Natural killer cell (primary cell): ENCODE measurements around the gene REV1. TPM values are rescaled to one million over a fixed set of nuclear protein-coding genes. Genes with fewer than 3 reads are reported as not detected.
"Not testable (repeated sequence)": the region's sequence is repeated elsewhere in the genome, so short reads cannot be mapped to it uniquely, and the experiment has no call there.

ENCODE experiments used
- ATAC-seq, 3 donors: fragments of 150-1000 bp in 2 of 3; fragments of 200-7000 bp in 1 of 3; cut with Tn5 transposase; 1 replicate in 1 of 3; 2 replicates in 2 of 3; pipeline ENCODE4 v1.10.0; 2021; ENCODE audit warnings: mild to moderate bottlenecking in 2 of 3, moderate library complexity in 2 of 3
- DNase-seq, 2 donors: peaks; one replicate each; pipeline versions ENCODE4 v3.0.0 to v3.0.0-alpha.2; 2013 to 2021; ENCODE audit warnings: mixed read lengths in 1 of 2
- H3K27ac ChIP-seq: one replicate; pipeline ENCODE4 v1.5.1; 2013; ENCODE audit warnings: mild to moderate bottlenecking, low read length
- H3K27me3 ChIP-seq: one replicate; pipeline ENCODE4 v1.6.1; 2013; ENCODE audit warnings: low read length; ENCODE audit not compliant: control insufficient read depth, insufficient read depth
- H3K36me3 ChIP-seq: one replicate; pipeline ENCODE4 v1.6.1; 2013; ENCODE audit warnings: low read length; ENCODE audit not compliant: control insufficient read depth, insufficient read depth
- H3K4me1 ChIP-seq: one replicate; pipeline ENCODE4 v1.6.1; 2013; ENCODE audit warnings: low read length; ENCODE audit not compliant: control insufficient read depth, insufficient read depth
- H3K4me3 ChIP-seq: one replicate; pipeline ENCODE4 v1.5.1; 2013; ENCODE audit warnings: low read length
- H3K9me3 ChIP-seq: one replicate; pipeline ENCODE4 v1.6.1; 2013; ENCODE audit warnings: low read length; ENCODE audit not compliant: control insufficient read depth, insufficient read depth
- H3K27ac Mint-ChIP-seq, 2 donors: one replicate each; pipeline ENCODE4 v1.8.0; 2022; ENCODE audit warnings: mild to moderate bottlenecking in 2 of 2, mixed read lengths in 2 of 2, moderate library complexity in 1 of 2
- H3K27me3 Mint-ChIP-seq, 2 donors: one replicate each; pipeline ENCODE4 v1.8.0; 2022; ENCODE audit warnings: low read depth in 2 of 2, mixed read lengths in 2 of 2
- H3K36me3 Mint-ChIP-seq: one replicate; pipeline ENCODE4 v1.8.0; 2022; ENCODE audit warnings: mixed read lengths
- H3K4me1 Mint-ChIP-seq, 2 donors: one replicate each; pipeline ENCODE4 v1.8.0; 2022; ENCODE audit warnings: mixed read lengths in 2 of 2
- H3K4me3 Mint-ChIP-seq: one replicate; pipeline ENCODE4 v1.8.0; 2022; ENCODE audit warnings: mild to moderate bottlenecking, moderate library complexity, mixed read lengths
- H3K9me3 Mint-ChIP-seq, 2 donors: one replicate each; pipeline ENCODE4 v1.8.0; 2022; ENCODE audit warnings: mixed read lengths in 2 of 2
- WGBS: methylation state at CpG from one replicate; pipeline ENCODE4 v1.1.7; 2013; ENCODE audit warnings: missing lambda C conversion rate; ENCODE audit not compliant: insufficient coverage; 5-methylcytosine and 5-hydroxymethylcytosine counted together
- intact Hi-C: fragments of 100-400 bp; cut with micrococcal nuclease; formaldehyde crosslinking; loops from one replicate; pipeline ENCODE4 v1.14.2; 2022
- total RNA-seq, 4 donors: library from RNA; stranded (reverse); fragments of 120-200 nt in 1 of 4; gene quantifications; one replicate each; pipeline versions ENCODE4 v1.2.3 to v1.2.4, GENCODE V29; 2013 to 2022
- TF ChIP-seq, protein P1 (sequence below): fragments of 200-600 bp; IDR thresholded peaks from one replicate; pipeline ENCODE4 v1.8.0; 2022; ENCODE audit warnings: antibody characterized with exemption

The REV1 gene
- total RNA-seq, 3 donors from 2014 or later (not counting 1 experiment from before 2014, with no cell fraction given), result 34.7 to 49.1 (median 38.5) TPM

DNA sequence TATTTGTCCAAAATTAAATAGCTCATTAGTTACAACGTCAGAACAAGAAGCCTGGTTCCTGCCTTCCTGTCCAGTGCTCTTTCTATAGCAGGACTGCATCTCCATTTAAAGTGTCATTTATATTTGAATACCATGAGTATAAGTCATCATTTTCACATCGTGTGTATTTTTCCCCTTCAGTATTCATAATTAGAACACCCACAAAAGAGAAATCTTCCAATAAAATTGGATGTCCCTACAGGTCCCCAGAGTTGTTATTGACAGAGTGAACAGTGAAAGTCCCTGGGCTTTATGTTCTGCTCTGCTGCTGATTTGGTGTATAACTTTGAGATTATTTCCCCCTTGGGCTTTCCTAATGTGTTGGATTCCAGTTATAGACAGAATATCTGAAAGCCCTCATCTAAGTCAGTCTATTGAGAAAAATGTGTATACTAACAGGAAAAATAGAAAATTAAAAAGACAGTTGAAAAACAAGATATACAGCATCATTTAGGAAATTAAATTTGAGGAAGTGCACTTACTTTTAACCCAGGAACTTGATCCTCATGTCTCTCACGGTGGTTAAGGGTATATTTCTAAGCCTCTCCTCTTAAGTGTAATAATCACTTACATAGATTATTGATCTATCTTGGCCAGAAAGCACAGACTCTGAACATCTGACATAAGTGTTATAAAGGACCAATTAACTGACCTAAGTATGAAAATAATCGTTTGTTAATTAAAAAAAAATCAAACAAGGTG lies 15.2 kb upstream of the REV1 start:
- no peak overlapping the region for H3K4me3 ChIP-seq
- no peaks in the 10 kb centered on the region for H3K9me3 ChIP-seq
- H3K27me3 Mint-ChIP-seq, result peaks cover 14 to 15% of the 10 kb centered on the region in 2 donors
- no peaks in the 10 kb centered on the region for H3K4me1 ChIP-seq
- WGBS, result 74% methylated on average over 2 of the region's 4 CpGs
- DNase-seq (no peak), ATAC-seq (no peak)
- intact Hi-C loops, result no loop called here
- TF ChIP-seq, protein P1, sequence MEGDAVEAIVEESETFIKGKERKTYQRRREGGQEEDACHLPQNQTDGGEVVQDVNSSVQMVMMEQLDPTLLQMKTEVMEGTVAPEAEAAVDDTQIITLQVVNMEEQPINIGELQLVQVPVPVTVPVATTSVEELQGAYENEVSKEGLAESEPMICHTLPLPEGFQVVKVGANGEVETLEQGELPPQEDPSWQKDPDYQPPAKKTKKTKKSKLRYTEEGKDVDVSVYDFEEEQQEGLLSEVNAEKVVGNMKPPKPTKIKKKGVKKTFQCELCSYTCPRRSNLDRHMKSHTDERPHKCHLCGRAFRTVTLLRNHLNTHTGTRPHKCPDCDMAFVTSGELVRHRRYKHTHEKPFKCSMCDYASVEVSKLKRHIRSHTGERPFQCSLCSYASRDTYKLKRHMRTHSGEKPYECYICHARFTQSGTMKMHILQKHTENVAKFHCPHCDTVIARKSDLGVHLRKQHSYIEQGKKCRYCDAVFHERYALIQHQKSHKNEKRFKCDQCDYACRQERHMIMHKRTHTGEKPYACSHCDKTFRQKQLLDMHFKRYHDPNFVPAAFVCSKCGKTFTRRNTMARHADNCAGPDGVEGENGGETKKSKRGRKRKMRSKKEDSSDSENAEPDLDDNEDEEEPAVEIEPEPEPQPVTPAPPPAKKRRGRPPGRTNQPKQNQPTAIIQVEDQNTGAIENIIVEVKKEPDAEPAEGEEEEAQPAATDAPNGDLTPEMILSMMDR, result no peak
- no peak overlapping the region for H3K27ac Mint-ChIP-seq
- no peak overlapping the region for H3K27ac ChIP-seq
- no peaks in the 10 kb centered on the region for H3K36me3 ChIP-seq
- no peaks in the 10 kb centered on the region for H3K27me3 ChIP-seq
- H3K4me3 Mint-ChIP-seq, result no peak overlapping the region
- H3K36me3 Mint-ChIP-seq, result no peaks in the 10 kb centered on the region
- H3K9me3 Mint-ChIP-seq, result no peaks in the 10 kb centered on the region
- H3K4me1 Mint-ChIP-seq, result no peaks in the 10 kb centered on the region

DNA sequence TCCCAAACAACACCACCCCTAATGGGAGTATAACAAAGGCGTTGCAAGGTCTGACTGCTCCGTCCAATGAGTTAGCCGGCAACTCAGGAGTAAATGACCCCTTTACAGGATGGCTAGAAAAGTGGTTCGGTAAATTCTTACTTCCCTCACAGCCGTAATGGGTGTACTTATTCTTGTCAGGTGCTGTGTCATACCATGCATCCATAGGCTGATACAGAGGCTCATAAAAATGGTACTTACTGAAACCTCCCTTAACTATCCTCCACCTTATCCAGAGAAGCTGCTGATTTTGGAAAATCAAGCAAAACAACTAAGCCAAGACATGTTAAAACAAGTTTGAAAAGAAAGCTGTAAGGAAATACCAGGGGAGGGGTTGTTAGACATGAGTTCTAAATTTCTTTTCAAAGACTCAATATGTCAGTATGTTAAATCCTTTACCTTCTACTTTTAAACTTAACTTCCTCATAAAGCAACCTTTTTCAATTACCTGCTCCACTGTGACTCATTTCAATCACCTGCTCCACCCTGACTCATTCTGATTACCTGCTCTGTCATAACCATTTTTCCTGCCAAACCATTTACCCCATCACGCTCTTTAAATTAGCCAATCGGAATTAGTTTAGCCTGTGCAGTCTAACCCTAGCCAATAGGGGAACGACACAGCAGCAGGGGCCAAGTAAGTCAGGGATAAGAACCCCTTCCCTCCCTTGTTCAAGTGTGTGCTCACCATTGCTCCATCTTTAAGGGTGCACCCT lies 14.0 kb upstream of the REV1 start:
- ATAC-seq, H3K27ac Mint-ChIP-seq, H3K27ac ChIP-seq, H3K27me3 ChIP-seq, H3K36me3 ChIP-seq, H3K9me3 ChIP-seq, intact Hi-C loops, DNase-seq, H3K36me3 Mint-ChIP-seq, H3K9me3 Mint-ChIP-seq, H3K4me3 Mint-ChIP-seq, H3K4me1 Mint-ChIP-seq, H3K4me1 ChIP-seq, H3K4me3 ChIP-seq: not testable (repeated sequence)
- WGBS, result 95% methylated on average over 8 of the region's 8 CpGs
- peaks cover 26% of the 10 kb centered on the region in 2 donors for H3K27me3 Mint-ChIP-seq

DNA sequence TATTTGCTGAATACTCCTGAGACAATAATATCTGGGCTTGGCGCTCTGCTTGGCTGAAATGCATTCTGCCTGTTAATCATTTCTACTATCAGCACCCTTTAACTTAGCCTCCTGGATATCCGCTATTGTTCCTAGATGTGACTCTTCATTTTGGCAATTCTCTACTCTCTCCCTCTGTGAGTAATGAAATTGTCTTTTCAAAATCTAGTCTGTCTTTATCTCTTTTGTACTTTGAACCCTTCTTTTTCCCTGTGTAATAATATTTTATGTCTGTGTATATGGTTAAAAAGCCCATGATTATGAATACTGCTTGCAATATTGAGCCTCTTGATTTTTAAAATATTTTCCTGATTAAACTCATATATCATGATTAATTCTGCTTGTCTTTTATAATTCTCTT lies 6.2 kb upstream of the REV1 start:
- intact Hi-C loops, result no loop called here
- Histone ChIP-seq H3K27ac (no peak overlapping the region), H3K4me1 (no peaks in the 10 kb centered on the region), H3K36me3 (no peaks in the 10 kb centered on the region), H3K4me3 (no peak overlapping the region), H3K27me3 (peaks cover 2% of the 10 kb centered on the region), H3K9me3 (no peaks in the 10 kb centered on the region)
- Mint-ChIP-seq H3K9me3 (no peaks in the 10 kb centered on the region), H3K36me3 (no peaks in the 10 kb centered on the region), H3K4me3 (no peak overlapping the region), H3K4me1 (no peaks in the 10 kb centered on the region), H3K27me3 (peaks cover 44 to 52% of the 10 kb centered on the region in 2 donors), H3K27ac (no peak overlapping the region)
- TF ChIP-seq, protein P1, result no peak
- WGBS, result 93% methylated on average over 2 of the region's 2 CpGs
- no peak for ATAC-seq
- DNase-seq, result no peak

DNA sequence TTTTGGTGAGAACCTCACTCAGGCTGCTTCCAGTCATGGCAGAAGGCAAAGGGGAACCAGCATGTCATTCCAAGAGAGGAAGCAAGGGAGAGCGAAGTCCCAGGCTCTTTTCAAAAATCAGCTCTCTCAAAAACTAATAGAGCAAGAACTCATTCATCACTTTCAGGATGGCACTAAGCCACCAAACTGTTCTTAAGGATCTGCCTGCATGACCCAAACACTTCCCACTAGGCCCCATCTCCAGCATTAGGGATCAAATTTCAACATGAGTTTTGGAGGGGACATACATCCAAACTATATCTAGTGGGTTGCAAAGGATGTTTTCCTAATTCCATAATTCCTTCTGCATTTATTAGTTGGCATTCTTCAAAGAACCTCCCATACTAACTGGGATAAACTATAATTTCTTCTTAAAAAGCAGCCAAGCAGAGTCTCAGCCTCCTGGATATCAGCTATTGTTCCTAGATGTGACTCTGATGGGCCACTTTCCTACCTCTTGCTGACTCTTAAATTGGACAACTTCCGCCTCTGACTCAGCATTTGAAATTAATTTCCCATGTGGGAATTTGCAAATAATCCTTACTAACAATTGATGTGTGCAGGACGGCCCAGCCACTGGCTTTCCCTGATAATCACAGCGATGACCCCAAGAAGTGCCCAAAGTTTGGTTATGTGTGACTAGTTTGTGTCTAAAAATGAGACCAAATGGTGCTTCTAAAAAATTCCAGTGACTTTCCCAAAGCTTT lies 5.5 kb upstream of the REV1 start:
- Histone ChIP-seq H3K27ac (no peak overlapping the region), H3K4me3 (no peak overlapping the region), H3K9me3 (no peaks in the 10 kb centered on the region), H3K27me3 (peaks cover 2% of the 10 kb centered on the region), H3K36me3 (no peaks in the 10 kb centered on the region), H3K4me1 (peaks cover 5% of the 10 kb centered on the region)
- WGBS, result 91% methylated on average over 4 of the region's 4 CpGs
- Mint-ChIP-seq H3K27me3 (peaks cover 39 to 45% of the 10 kb centered on the region in 2 donors), H3K4me3 (no peak overlapping the region), H3K36me3 (no peaks in the 10 kb centered on the region), H3K9me3 (no peaks in the 10 kb centered on the region), H3K4me1 (peaks cover 4 to 5% of the 10 kb centered on the region in 2 donors), H3K27ac (no peak overlapping the region)
- DNase-seq (no peak), ATAC-seq (no peak)
- intact Hi-C loops, result no loop called here
- TF ChIP-seq, protein P1, result no peak
